Right lobe of liver (tissue), 4 donors: ENCODE data around the gene LDLRAD4.

Experiments used
- POLR2A ChIP-seq: fragments of 450-650 bp; IDR thresholded peaks from one replicate; pipeline ENCODE4 v1.6.1; 2017; ENCODE audit warnings: antibody characterized with exemption, mild to moderate bottlenecking
- TF ChIP-seq, protein P1 (sequence below), 4 donors: fragments of 200-600 bp in 3 of 4; fragments of 450-650 bp in 1 of 4; IDR thresholded peaks; one replicate each; pipeline versions ENCODE4 v1.5.1 to v1.8.0; 2016 to 2022; ENCODE audit warnings: antibody characterized with exemption in 4 of 4, mild to moderate bottlenecking in 2 of 4
- donor health status: DM: no; HTN: no; CAD: no.
- donor health status: DM: no; HTN: no; CAD: no.
- donor health status: DM: no; HTN: yes; CAD: no.

DNA sequence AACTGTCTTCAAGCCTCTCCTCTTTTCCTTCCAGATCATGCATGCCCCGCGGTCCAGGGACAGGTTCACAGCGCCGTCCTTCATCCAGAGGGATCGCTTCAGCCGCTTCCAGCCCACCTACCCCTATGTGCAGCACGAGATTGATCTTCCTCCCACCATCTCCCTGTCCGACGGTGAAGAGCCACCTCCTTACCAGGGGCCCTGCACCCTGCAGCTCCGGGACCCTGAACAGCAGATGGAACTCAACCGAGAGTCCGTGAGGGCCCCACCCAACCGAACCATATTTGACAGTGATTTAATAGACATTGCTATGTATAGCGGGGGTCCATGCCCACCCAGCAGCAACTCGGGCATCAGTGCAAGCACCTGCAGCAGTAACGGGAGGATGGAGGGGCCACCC lies 426.5 kb downstream of the LDLRAD4 start:
- TF ChIP-seq, protein P1, sequence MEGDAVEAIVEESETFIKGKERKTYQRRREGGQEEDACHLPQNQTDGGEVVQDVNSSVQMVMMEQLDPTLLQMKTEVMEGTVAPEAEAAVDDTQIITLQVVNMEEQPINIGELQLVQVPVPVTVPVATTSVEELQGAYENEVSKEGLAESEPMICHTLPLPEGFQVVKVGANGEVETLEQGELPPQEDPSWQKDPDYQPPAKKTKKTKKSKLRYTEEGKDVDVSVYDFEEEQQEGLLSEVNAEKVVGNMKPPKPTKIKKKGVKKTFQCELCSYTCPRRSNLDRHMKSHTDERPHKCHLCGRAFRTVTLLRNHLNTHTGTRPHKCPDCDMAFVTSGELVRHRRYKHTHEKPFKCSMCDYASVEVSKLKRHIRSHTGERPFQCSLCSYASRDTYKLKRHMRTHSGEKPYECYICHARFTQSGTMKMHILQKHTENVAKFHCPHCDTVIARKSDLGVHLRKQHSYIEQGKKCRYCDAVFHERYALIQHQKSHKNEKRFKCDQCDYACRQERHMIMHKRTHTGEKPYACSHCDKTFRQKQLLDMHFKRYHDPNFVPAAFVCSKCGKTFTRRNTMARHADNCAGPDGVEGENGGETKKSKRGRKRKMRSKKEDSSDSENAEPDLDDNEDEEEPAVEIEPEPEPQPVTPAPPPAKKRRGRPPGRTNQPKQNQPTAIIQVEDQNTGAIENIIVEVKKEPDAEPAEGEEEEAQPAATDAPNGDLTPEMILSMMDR (IDR thresholded peaks at IDR 0.05), result no peak
- TF ChIP-seq POLR2A, result no peak
